GM19099 (cell line): ENCODE data around the gene RAD51B.

Experiments used
- POLR2A ChIP-seq: IDR thresholded peaks from 3 replicates; pipeline ENCODE4 v1.6.1; 2011; ENCODE audit warnings: low read depth; ENCODE audit not compliant: insufficient read length; ENCODE audit errors: extremely low read depth

RAD51B gene

GRCh38 chr14:68571114-68571591, 751.6 kb downstream of the RAD51B start:
- no peak for TF ChIP-seq POLR2A

DNA sequence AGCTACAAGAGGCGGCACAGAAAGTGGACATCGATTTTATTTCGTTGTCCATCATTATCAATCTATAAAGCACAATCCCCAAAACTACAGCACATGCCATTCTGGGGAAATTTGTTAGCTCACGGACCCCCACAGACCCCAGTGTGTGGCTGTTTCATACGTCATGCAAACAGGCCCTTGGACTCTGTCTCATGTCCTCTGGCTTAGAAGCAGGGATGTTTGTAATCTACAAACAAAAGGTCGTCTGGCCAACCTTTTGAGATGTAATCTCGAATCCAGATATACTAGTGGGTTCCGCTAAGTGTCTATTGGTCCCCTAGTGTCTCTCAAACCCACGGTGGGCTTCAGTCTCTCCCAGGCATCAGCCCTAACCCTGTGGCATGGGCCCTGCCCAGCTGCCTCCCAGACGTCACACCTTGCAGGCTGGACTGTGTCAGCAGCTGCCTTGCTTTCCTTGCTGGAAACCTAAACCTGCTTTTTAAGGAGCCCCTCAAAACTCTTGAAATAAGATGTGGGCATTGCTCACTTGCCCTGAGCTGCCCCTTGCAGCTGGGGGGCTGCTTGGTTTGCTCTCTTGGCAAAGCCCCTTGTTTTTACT, 752.4 kb downstream of the RAD51B start:
- no peak for TF ChIP-seq POLR2A

- no peak for TF ChIP-seq POLR2A
Measured at GRCh38 chr14:68573126-68573525, 753.5 kb downstream of the RAD51B start.

DNA sequence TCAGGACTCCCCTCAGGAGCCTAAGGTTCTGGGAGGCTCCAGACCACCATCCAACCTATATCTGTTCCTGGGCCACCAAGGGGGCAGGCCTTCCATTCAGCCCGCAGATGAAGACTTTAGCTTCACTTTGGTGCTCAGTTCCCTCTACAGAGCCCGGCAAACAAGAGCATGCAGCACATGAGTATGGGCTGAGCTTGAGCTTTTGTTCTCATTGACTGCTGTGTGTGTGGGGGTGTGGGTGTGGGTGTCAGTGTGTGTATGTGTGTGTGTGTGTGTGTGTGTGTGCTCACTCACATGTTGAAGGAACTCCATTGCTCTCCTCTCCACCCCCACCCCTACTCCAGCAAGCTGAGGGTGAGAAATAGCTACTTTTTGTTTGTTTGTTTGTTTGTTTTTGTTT, 754.1 kb downstream of the RAD51B start:
- TF ChIP-seq POLR2A: no peak

DNA sequence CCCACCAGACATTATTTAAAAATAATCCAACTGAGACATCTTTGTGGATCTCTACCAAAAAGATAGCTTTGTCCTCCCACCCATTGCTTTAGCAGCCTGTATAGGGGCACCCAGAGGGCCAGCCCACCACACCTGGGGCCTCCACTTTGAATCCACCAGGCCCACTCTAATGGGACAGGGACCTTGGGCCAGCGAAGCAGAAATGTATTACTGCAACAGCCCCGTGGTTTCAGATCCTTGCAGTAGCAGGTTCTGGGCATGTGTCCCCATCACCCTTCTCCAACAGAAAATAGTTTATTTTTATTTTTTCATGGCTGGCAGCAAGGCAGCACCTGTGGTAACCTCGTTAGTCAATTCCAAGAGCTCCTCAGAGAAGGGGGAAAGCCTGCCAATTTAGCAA, 754.9 kb downstream of the RAD51B start:
- no peak for TF ChIP-seq POLR2A

DNA sequence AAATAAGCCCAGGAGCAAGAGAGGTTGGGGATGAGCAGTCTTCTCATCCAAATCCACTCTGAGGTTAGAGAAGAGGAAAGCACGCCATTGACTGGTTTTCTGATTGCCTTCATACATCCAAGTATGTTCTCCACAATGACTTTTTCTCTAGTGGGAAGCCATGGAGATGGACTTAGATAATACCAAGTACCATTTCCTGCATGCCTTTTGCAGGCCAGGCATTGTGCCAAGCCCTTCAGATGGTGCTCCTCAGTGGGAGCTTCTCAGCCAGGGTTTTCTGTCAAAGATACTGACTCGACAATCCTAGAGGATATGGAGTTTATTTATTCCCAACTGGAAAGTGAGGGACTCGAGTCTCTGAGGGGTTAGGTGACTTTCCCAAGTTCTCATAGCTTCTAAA, 755.3 kb downstream of the RAD51B start:
- TF ChIP-seq POLR2A: no peak

DNA sequence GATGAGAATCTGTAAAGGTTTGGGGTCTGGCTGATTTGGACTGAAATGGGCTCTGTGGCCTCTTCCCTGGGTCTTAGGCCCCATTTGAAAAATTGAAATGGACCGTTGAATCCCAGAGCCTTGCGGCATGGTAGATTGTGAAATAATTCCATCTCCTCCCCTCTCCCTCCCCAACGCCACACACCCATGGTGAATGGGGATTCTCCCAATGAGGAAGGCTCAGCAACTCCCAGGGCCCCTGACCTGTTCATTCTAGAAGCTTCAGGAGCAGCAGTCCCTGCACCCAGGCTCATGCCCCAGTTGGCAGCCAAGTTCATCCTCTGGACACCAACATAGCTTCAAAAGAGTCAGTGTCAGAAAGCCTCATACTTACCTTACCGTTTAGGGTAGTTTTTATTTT, 755.8 kb downstream of the RAD51B start:
- no peak for TF ChIP-seq POLR2A

DNA sequence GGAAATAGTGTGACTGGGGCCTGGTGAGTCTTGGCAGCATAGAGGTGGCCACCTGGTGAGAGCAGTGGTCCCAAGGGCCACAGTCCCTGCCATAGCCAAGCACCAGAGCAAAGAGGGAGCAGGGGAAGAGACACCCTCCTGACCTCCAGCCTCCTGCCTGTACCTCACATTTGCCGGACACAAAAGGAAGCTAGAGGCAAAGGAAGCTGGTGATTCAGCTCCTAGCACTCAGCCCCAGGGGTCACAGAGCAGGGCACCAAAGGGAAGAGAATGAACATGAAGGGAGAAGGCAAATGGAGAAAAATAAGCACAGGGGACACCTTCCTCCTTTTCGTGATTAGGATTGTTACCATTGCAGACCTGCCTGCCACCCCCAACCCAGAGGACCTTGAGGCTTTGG, 756.5 kb downstream of the RAD51B start:
- TF ChIP-seq POLR2A: no peak

DNA sequence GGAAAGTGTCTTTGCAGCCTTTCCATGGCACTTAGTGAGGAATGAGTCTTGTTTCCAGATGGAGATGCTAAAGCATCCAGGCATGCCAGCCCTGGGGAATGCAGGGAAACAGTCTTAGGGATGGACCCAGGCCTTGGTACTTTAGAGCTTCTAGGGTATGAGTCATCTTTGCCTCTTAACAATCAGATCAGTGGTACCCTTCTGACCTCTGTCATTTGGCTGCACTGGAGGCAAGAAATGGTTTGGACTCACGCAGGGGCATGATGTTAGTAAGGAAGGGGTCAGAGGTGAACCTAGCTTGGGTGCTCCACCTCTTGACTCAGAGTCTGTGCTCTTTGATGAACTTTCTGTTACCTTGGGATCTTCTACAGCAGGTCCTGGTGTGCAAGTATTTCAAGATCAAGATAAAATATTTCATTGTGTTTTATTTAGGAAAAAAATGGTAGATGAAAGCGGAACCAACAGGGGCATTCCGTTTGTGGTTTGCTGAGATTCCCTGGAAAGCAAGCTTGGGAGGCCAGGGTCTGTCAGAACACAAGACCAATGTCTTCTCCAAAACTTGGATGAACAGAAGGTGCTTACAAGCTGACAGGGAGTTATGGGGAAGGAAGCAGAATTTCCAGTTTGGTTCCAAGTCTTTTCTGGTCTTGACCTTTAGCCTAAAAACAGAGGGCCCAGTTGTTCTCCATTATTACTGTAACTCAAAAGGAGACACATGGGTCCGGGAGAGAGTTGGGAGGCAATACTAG, 757.1 kb downstream of the RAD51B start:
- no peak for TF ChIP-seq POLR2A

DNA sequence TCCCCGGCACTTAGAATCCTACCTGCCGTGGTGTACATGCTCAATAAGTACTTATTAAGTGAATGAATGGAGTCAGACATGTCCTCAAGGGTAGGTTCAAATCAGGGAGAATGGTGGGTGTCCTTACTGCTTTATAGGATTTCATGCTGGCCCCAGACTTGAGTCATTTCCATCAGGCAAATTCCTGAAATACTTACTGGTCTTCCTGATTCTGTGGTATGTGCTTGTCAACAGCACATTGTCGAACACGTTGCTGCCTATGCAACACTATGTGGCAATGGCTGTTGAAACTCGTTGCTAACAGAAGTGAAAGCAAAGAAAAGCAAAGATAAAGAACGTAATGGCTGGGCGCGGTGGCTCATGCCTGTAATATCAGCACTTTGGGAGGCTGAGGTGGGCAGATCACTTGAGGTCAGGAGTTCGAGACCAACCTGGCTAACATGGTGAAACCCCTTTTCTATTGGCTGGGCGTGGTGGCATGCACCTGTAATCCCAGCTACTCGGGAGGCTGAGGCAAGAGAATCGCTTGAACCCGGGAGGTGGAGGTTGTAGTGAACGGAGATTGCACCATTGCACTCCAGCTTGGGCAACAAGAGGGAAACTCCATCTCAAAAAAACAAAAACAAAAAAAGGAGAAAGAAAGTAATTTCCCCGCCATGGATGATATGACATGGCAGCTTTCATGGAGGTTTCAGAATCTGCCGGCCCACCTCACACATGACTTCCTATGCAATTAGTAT, 758.4 kb downstream of the RAD51B start:
- no peak for TF ChIP-seq POLR2A

DNA sequence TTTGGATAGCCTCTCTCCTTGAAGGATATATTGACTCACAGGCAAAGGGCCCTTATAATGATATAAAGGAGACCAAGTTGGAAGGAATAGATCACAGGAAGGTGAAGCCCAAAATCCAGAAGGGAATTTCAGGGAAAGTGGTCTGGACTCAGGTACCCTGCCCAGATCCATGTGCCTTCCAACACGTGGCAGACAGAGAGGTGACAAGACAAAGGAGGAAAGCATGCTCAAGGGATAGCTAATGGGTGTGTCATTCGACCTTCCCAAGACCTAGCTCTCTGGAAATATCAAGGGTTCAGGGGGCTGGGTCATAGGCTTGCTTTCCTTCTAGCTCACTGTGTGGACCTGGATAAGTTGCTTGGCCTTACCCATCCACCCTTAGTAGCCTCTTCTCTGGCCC, 759.0 kb downstream of the RAD51B start:
- no peak for TF ChIP-seq POLR2A

DNA sequence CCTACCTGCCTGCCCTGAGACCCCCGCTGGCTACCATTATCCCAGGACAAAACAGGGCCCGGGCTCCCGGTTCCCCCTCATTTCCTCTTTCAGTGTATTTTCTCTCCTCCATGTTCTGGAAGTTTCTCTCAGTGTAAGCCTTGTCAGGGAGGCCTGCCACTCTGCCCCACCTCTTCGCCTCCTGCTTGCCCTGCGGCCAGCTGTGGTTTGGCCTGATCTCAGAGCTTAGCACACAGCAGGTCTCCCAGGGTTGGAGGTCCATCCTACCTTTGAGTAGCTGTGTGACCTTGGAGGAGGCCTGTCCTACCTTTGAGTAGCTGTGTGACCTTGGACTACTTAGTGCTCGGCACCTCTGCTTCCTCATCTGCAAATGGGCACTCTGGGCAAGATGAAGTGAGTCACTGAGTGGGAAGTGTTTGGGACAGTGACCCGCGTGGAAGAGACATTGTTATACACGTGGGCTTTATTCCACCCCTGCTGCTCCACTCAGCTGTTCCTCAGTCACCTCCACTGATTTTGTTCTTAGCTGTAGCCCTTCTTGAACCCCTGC, 760.6 kb downstream of the RAD51B start:
- TF ChIP-seq POLR2A: no peak

GRCh38 chr14:68580671-68581070, 761.1 kb downstream of the RAD51B start:
- no peak for TF ChIP-seq POLR2A

DNA sequence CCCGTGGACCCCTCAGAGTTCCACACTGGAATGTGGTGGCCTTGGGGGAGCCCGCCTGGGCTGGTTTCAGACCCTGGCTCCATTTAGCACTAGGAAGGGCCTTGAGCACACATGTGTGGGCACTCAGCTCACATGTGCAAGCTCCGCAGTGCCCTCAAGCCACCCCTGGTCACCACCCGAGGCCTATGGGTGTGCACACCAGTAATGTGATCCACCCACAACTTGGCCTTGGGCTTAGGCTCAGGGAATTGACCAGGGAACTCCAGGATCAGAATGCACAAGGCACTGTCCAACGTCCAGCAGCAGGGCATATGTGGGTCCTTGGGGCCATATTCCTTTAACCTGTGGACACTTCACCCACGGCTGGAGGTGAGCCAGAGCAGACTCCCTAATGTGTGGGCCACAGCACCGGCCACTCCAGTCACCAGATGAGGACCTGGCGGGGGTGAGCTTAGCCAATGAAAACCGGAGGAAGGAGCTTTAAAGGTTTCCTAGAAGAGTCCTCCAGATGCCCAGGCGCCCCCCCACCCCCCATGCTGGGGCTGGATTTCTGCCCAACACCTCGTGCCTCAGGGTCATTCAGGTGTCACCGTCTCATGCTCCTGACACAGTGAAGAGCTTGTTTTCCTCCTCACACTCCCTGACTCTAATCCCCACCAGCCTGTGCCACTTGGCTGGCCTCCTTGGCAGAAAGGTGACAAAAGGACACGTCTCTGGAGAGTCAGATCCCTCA, 764.1 kb downstream of the RAD51B start:
- no peak for TF ChIP-seq POLR2A

DNA sequence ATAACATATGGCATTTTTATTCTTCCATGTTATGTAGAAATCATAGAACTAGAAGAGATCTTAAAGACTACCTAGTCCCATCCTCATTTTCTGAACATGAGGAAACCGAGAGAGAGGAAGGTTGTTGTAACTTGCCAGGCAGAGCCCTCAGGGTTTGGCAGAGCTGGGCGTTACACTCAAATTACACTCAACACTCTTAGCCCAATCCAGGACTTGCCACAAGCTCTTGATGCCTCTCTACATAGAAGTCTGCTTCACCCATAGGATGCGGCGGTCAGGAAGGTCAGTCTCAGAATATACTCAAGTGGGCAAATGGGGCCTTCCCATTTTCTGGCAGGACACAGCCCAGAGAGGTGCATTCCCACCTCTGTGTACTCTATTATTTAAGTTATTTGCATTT, 765.2 kb downstream of the RAD51B start:
- no peak for TF ChIP-seq POLR2A
